T-helper 1 cell treated with Interleukin-12 subunit alpha and Interleukin-12 subunit beta and Interleukin-4 antibody, amounts not matched to agents 30 μg/mL and 1 μg/mL, for 36 hours (primary cell): ENCODE measurements around the gene PSMB7.

Source experiments
- H3K27ac Mint-ChIP-seq: one replicate; pipeline ENCODE4 v1.8.0; 2021; ENCODE audit warnings: mild to moderate bottlenecking, mixed read lengths
- H3K27me3 Mint-ChIP-seq: one replicate; pipeline ENCODE4 v1.8.0; 2021; ENCODE audit warnings: low read depth, mixed read lengths
- H3K36me3 Mint-ChIP-seq: one replicate; pipeline ENCODE4 v1.8.0; 2021; ENCODE audit warnings: low read depth, mixed read lengths
- H3K4me1 Mint-ChIP-seq: one replicate; pipeline ENCODE4 v1.8.0; 2021; ENCODE audit warnings: low read depth, mixed read lengths
- H3K4me3 Mint-ChIP-seq: one replicate; pipeline ENCODE4 v1.8.0; 2021; ENCODE audit warnings: mild to moderate bottlenecking, moderate library complexity, mixed read lengths
- H3K9me3 Mint-ChIP-seq: one replicate; pipeline ENCODE4 v1.8.0; 2021; ENCODE audit warnings: mixed read lengths

Gene PSMB7

GRCh38 chr9:124368692-124369091 is 46.5 kb downstream of the PSMB7 start:
- H3K27me3 Mint-ChIP-seq, result no peaks in the 10 kb centered on the region
- H3K4me1 Mint-ChIP-seq, result peaks cover 8% of the 10 kb centered on the region
- no peak overlapping the region for H3K4me3 Mint-ChIP-seq
- no peaks in the 10 kb centered on the region for H3K9me3 Mint-ChIP-seq
- no peak overlapping the region for H3K27ac Mint-ChIP-seq
- peaks cover 6% of the 10 kb centered on the region for H3K36me3 Mint-ChIP-seq

DNA sequence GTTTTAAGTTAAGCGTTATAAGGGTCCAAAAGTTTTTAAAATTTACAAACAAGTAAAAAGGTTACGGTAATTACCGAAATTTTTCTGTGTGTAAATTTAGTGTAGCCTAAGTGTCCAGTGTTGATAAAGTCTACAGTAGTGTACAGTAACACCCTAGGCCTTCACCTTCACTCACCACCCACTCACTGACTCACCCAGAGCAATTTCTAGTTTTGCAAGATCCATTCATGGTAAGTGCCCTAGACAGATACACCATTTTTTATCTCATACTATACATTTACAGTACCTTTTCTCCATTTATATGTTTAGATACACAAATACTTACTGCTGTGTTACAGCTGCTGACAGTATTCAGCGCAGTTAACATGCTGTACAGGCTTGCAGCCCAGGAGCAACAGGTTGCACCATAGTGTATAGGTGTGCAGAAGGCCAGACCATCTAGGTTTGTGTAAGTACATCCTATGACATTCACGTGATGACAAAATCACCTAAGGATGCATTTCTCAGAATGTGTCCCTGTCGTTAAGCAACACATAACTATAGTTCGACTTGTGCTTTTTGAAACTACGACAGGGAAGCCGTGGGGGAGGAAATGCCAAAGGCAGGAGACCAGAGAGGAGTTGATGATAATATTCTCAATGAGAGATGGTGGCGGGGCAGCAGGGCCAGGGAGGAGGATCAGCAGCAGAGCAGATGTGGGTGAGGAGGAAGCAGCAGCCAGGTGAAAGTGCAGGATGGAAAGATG is 48.6 kb downstream of the PSMB7 start:
- no peak overlapping the region for H3K4me3 Mint-ChIP-seq
- no peaks in the 10 kb centered on the region for H3K27me3 Mint-ChIP-seq
- H3K27ac Mint-ChIP-seq, result peak overlapping the region; percentile 4
- H3K36me3 Mint-ChIP-seq, result peaks cover 6% of the 10 kb centered on the region
- no peaks in the 10 kb centered on the region for H3K9me3 Mint-ChIP-seq
- H3K4me1 Mint-ChIP-seq, result peaks cover 5% of the 10 kb centered on the region

DNA sequence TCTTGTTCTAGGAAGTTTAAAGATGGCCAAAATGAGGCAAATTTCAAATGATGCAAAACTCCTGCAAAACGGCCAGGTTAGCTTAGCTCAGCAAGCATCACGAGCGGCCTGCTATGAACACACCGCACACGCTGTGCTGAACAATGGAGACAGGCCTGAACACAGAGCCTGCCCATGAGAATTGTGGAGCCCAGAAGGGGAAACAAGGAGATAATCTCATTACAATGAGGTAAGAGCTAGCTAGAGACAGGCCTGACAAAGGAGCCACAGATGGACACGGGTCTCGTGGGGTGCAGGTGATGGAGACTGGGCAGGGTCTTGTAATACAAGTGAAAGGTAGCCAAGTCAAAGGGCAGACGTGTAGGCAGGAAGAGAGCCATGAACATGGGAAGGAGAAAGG is 50.2 kb downstream of the PSMB7 start:
- Mint-ChIP-seq H3K27me3 (no peaks in the 10 kb centered on the region), H3K9me3 (no peaks in the 10 kb centered on the region), H3K4me1 (peaks cover 5% of the 10 kb centered on the region), H3K4me3 (no peak overlapping the region), H3K27ac (no peak overlapping the region), H3K36me3 (peaks cover 6% of the 10 kb centered on the region)

GRCh38 chr9:124364141-124364540 is 51.1 kb downstream of the PSMB7 start:
- H3K36me3 Mint-ChIP-seq, result peaks cover 6% of the 10 kb centered on the region
- H3K4me3 Mint-ChIP-seq, result no peak overlapping the region
- H3K27me3 Mint-ChIP-seq, result no peaks in the 10 kb centered on the region
- peaks cover 5% of the 10 kb centered on the region for H3K4me1 Mint-ChIP-seq
- H3K9me3 Mint-ChIP-seq, result no peaks in the 10 kb centered on the region
- no peak overlapping the region for H3K27ac Mint-ChIP-seq

DNA sequence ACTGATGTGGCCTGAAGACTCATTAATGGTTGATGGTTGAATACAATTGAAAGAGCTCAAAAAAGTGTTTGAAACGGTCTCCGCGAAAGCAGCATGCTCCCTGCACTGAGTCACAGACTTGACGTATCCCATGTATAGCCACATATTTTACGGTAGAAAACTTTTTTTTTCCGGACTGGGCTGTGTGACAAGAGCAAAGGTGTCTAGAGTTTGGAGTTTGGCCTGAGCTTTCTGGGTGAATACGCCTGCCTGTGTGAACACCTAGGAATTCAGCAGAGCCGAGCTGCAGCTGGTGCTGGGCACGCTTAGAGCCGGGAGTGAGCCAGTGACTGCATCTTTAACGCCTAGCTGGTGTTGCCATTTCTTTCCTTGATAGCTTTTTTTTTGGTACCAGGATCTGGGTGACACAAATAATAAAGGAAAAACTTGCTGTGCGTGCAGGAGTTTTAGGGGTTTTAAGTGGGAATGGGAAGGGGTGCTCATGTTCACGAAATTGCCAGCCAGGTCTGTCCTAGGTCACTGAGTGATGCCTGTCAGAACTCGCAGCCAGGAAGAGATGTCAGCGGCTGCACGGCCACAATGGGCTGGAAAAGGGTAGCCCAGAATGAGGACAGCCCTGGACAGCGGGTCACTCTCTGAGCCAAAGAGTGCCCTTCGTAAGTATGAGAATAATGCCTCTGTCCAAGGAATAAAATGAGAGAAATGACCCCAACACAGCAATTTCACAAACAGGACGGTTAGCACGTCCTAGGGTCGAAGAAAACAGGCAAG is 51.7 kb downstream of the PSMB7 start:
- no peak overlapping the region for H3K4me3 Mint-ChIP-seq
- peaks cover 6% of the 10 kb centered on the region for H3K36me3 Mint-ChIP-seq
- peaks cover 5% of the 10 kb centered on the region for H3K4me1 Mint-ChIP-seq
- no peaks in the 10 kb centered on the region for H3K27me3 Mint-ChIP-seq
- no peaks in the 10 kb centered on the region for H3K9me3 Mint-ChIP-seq
- H3K27ac Mint-ChIP-seq, result no peak overlapping the region

GRCh38 chr9:124361128-124361527 is 54.1 kb downstream of the PSMB7 start:
- Mint-ChIP-seq H3K27me3 (no peaks in the 10 kb centered on the region), H3K36me3 (peaks cover 4% of the 10 kb centered on the region), H3K4me3 (no peak overlapping the region), H3K27ac (no peak overlapping the region), H3K9me3 (no peaks in the 10 kb centered on the region), H3K4me1 (peaks cover 7% of the 10 kb centered on the region)

GRCh38 chr9:124359855-124360678 is 55.2 kb downstream of the PSMB7 start:
- H3K9me3 Mint-ChIP-seq, result no peaks in the 10 kb centered on the region
- H3K4me3 Mint-ChIP-seq, result no peak overlapping the region
- no peaks in the 10 kb centered on the region for H3K27me3 Mint-ChIP-seq
- peaks cover 7% of the 10 kb centered on the region for H3K4me1 Mint-ChIP-seq
- H3K27ac Mint-ChIP-seq, result no peak overlapping the region
- peaks cover 2% of the 10 kb centered on the region for H3K36me3 Mint-ChIP-seq

DNA sequence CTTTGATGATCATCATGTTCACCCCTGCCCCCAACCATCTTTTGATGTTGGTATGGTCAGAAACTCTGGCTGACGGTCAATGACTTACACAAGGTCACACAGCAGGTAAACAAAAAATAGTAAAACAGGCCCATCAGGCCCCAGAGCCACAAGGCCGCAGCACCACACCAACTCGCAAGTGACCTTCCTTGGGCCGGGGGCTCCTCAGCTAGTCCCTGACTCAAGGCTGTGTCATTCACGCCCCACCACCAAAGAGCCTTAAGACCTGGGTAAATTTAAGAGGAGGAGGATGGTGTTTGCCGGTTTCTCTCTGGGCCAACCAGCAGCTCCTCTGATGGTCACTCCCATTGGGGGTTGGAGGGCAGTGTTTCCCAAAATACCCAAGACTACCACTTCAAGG is 55.8 kb downstream of the PSMB7 start:
- Mint-ChIP-seq H3K27ac (no peak overlapping the region), H3K9me3 (no peaks in the 10 kb centered on the region), H3K4me1 (peaks cover 7% of the 10 kb centered on the region), H3K4me3 (no peak overlapping the region), H3K27me3 (no peaks in the 10 kb centered on the region), H3K36me3 (no peaks in the 10 kb centered on the region)

DNA sequence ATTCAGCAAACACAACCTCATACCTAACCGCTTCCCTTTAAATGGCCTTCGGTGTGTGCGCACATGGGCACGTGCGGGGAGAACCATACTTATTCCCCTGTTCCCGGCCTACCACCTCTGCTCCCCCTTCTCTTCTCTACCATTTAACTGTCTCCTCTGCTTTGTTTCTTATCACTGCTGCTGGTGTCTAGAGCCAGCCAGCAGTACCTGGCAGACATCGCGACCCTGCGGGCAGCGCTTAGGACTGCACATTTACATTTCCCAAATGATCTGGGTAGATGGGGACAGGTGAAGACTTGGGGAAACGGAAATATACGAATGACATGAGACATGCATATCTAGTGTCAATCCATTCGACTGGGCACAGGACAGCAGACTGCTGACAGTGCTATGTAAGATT is 56.6 kb downstream of the PSMB7 start:
- no peaks in the 10 kb centered on the region for H3K9me3 Mint-ChIP-seq
- H3K27ac Mint-ChIP-seq, result no peak overlapping the region
- H3K36me3 Mint-ChIP-seq, result no peaks in the 10 kb centered on the region
- peaks cover 7% of the 10 kb centered on the region for H3K4me1 Mint-ChIP-seq
- H3K4me3 Mint-ChIP-seq, result no peak overlapping the region
- H3K27me3 Mint-ChIP-seq, result no peaks in the 10 kb centered on the region

GRCh38 chr9:124357721-124358361 is 57.4 kb downstream of the PSMB7 start:
- H3K36me3 Mint-ChIP-seq, result no peaks in the 10 kb centered on the region
- no peak overlapping the region for H3K4me3 Mint-ChIP-seq
- H3K9me3 Mint-ChIP-seq, result no peaks in the 10 kb centered on the region
- no peak overlapping the region for H3K27ac Mint-ChIP-seq
- no peaks in the 10 kb centered on the region for H3K27me3 Mint-ChIP-seq
- peaks cover 7% of the 10 kb centered on the region for H3K4me1 Mint-ChIP-seq

DNA sequence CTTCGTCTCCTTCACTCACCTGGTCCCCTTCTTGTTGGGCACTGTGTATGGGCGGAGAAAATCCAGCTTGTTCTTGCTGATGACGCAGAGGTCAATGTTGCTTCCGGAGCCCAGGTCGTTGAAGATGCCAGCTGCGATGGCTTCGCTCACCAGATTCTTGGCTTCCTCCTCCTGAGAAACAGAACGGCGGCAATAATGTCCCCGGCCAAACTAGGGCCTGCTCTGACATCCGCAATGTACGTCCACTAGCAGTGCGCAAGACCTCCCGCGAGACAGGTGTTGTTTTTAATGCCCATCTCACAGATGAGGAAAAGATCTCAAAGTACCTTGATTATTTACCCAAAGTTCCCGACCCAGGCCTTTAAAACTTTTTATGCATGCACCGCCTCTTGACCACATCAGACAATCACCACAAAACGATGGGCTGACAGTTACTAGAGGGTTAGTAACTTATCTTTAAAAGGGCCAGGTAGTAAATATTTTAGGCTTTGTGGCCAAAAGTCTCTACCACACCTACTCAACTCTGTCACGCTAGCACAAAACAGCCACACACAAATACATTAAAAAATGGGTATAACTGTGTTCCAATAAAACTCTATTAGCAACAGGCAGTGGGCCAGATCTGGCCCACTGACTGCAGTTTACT is 58.4 kb downstream of the PSMB7 start:
- Mint-ChIP-seq H3K27me3 (no peaks in the 10 kb centered on the region), H3K4me1 (peaks cover 7% of the 10 kb centered on the region), H3K36me3 (peaks cover 2% of the 10 kb centered on the region), H3K4me3 (no peak overlapping the region), H3K9me3 (no peaks in the 10 kb centered on the region), H3K27ac (no peak overlapping the region)

DNA sequence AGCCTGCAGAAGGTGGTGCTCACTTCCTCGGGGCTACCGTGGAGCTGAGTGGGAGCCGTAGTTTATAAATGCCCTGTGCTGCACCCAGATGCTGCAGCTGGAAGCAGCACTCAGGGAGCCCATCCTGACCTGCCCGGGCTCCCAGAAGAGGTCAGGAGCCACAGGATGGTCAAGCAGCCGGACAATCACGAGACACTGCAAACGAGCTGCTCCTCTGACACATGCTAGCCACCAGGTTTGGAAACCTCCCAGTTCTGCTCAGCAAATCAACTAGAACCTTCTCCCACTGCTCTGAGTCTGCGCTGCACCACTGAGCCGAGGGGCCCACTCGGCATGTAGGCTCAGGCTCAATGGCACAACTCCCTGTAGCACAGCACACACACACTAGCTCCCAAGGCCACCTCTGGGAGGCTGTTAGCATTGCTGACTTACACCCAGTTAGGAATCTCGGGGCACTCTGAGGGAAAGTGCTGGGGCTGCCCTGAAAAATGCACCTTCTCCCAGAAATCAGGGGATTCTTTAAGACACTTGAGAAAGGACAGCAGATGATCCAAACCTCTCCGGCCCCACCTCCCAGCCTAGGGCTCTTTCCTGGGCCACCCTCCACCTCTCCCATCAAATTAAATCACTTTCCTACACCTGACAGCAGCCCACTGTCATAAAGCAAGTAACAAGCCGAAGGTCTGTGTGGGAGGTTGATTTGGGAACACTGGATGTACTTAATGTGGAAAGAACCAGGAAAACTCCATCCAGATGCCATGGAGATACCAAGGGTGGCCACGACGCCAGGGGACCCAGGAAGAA is 59.1 kb downstream of the PSMB7 start:
- H3K36me3 Mint-ChIP-seq, result peaks cover 8% of the 10 kb centered on the region
- H3K27me3 Mint-ChIP-seq, result no peaks in the 10 kb centered on the region
- H3K4me3 Mint-ChIP-seq, result no peak overlapping the region
- H3K9me3 Mint-ChIP-seq, result no peaks in the 10 kb centered on the region
- no peak overlapping the region for H3K27ac Mint-ChIP-seq
- H3K4me1 Mint-ChIP-seq, result peaks cover 7% of the 10 kb centered on the region
